HepG2 (cell line): ENCODE measurements around the gene DHH. TPM values are rescaled to one million over a fixed set of nuclear protein-coding genes. Genes with fewer than 3 reads are reported as not detected.
A peak's percentile ranks its signal among the peaks of the same experiment; 100 is the strongest.

ENCODE experiments used
- CHD2 ChIP-seq: IDR thresholded peaks from 2 replicates; pipeline ENCODE4 v1.6.1; 2011; ENCODE audit warnings: low read depth, low read length, improper control_type of control experiment
- DPF2 ChIP-seq: sonication (generic); formaldehyde crosslinking; IDR thresholded peaks from 2 replicates; pipeline ENCODE4 v1.4.0; 2020; ENCODE audit warnings: mild to moderate bottlenecking, low read depth, missing genetic modification reagents, borderline replicate concordance
- GTF2F1 ChIP-seq: fragments of 150-350 bp; IDR thresholded peaks from 2 replicates; pipeline ENCODE4 v1.6.1; 2014; ENCODE audit warnings: low read length
- ONECUT2 ChIP-seq: sonication (generic); formaldehyde crosslinking; IDR thresholded peaks from 2 replicates; pipeline ENCODE4 v1.4.0; 2020; ENCODE audit warnings: missing genetic modification reagents
- SMARCE1 ChIP-seq: fragments of 450-650 bp; IDR thresholded peaks from 2 replicates; pipeline ENCODE4 v1.6.1; 2017; ENCODE audit warnings: borderline replicate concordance
- SP4 ChIP-seq: sonication (generic); formaldehyde crosslinking; IDR thresholded peaks from 2 replicates; pipeline ENCODE4 v1.8.1; 2023; ENCODE audit warnings: mild to moderate bottlenecking, missing genetic modification reagents
- TSC22D2 ChIP-seq: sonication (generic); formaldehyde crosslinking; IDR thresholded peaks from 2 replicates; pipeline ENCODE4 v1.5.1; 2020; ENCODE audit warnings: missing genetic modification reagents, mild to moderate bottlenecking, borderline replicate concordance
- ZFP36L1 ChIP-seq: sonication (generic); formaldehyde crosslinking; IDR thresholded peaks from 2 replicates; pipeline ENCODE4 v1.8.0; 2022; ENCODE audit warnings: mild to moderate bottlenecking, missing genetic modification reagents, moderate library complexity
- ZFP41 ChIP-seq: sonication (generic); formaldehyde crosslinking; IDR thresholded peaks from 2 replicates; pipeline ENCODE4 v1.4.0; 2020; ENCODE audit warnings: mild to moderate bottlenecking, missing genetic modification reagents, borderline replicate concordance
- ZNF264 ChIP-seq: sonication (generic); formaldehyde crosslinking; IDR thresholded peaks from 2 replicates; pipeline ENCODE4 v1.4.0; 2020; ENCODE audit warnings: missing genetic modification reagents
- ZNF7 ChIP-seq: IDR thresholded peaks from 2 replicates; pipeline ENCODE4 v1.6.1; 2016; ENCODE audit warnings: missing biosample characterization, missing genetic modification reagents
- ZNF773 ChIP-seq: sonication (generic); formaldehyde crosslinking; IDR thresholded peaks from 2 replicates; pipeline ENCODE4 v1.4.0; 2020; ENCODE audit warnings: missing genetic modification reagents, borderline replicate concordance
- polyA plus RNA-seq, 8 experiments: library from polyadenylated mRNA; depleted of rRNA in 3 of 8; stranded (reverse) in 7 of 8; unstranded in 1 of 8; fragments of >200 nt; fragmentation: Illumina TruSeq in 4 of 8; extraction: Trizol in 4 of 8; gene quantifications; 2 replicates each; pipeline versions ENCODE4 v1.2.1 to v1.2.3, GENCODE V29; 2011 to 2016; ENCODE audit warnings: low read depth in 4 of 8, missing spikeins in 1 of 8, mixed read lengths in 1 of 8; ENCODE audit not compliant: insufficient read depth in 1 of 8
- total RNA-seq, 5 experiments: library from RNA; depleted of rRNA; stranded (reverse); fragments of >200 nt; fragmentation: Illumina TruSeq; extraction: Trizol; gene quantifications; 2 replicates each; pipeline ENCODE4 v1.2.3, GENCODE V29; 2016; ENCODE audit warnings: low read depth in 1 of 5
- TF ChIP-seq, protein P1 (sequence below): sonication (generic); formaldehyde crosslinking; IDR thresholded peaks from 2 replicates; pipeline ENCODE4 v1.5.1; 2020; ENCODE audit warnings: mild to moderate bottlenecking, missing genetic modification reagents, borderline replicate concordance
- TF ChIP-seq, protein P2 (sequence below): sonication (generic); formaldehyde crosslinking; IDR thresholded peaks from 2 replicates; pipeline ENCODE4 v1.4.0; 2020; ENCODE audit warnings: mild to moderate bottlenecking, missing genetic modification reagents
- TF ChIP-seq, protein P3 (sequence below): sonication (generic); formaldehyde crosslinking; IDR thresholded peaks from 2 replicates; pipeline ENCODE4 v1.5.0; 2020; ENCODE audit warnings: missing genetic modification reagents, mild to moderate bottlenecking, borderline replicate concordance
- TF ChIP-seq, protein P4 (sequence below): IDR thresholded peaks from 2 replicates; pipeline ENCODE4 v1.6.1; 2012; ENCODE audit warnings: low read depth, low read length, improper control_type of control experiment

The DHH gene
- total and polyA plus RNA-seq, 2 of the 13 experiments (the other 11 are each of a cell fraction or from before 2014, with no cell fraction given): not detected

DNA sequence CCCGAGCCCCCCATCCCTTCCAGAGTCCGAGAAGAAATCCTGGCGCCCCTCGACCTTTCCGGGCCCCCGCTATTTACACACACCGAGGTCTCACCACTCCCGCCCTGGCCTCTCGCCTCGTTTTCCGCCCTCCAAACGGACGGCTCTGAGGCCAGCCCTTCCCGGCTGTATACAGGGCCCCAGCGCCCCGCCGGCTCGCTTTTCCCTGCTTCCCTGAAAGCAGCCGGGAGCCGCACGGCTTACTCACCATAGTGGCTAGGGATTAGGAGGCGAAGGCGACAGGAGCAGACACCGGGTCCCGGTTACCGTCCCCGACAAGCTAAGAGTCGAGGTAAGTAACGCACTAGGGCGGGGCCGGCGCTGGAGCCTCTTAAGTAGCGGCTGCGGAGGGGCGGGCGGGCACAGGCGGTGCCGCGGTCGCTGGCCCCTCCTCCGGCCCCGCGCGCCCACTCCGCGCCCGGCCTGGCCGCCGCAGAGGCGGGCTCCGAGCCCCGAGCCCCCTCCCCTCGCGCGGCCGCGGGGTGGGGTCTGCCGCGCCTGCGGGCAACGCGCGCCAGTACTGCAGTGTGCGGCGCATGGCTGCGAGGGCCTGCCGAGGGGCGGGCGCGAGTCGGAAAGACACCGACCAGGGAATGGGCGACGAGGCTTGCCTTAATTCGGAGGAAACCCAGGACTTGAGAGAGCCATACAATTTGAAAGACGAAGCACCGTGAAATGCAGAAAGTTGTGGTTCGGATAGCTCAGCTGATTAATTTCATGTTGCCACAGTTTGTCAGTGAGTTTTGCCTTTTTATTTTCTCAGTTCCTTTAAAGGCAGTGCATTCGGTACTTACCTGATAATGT lies 36.7 kb upstream of the DHH start, which contains the start of gene TUBA1B (continued):
- TF ChIP-seq, protein P1, sequence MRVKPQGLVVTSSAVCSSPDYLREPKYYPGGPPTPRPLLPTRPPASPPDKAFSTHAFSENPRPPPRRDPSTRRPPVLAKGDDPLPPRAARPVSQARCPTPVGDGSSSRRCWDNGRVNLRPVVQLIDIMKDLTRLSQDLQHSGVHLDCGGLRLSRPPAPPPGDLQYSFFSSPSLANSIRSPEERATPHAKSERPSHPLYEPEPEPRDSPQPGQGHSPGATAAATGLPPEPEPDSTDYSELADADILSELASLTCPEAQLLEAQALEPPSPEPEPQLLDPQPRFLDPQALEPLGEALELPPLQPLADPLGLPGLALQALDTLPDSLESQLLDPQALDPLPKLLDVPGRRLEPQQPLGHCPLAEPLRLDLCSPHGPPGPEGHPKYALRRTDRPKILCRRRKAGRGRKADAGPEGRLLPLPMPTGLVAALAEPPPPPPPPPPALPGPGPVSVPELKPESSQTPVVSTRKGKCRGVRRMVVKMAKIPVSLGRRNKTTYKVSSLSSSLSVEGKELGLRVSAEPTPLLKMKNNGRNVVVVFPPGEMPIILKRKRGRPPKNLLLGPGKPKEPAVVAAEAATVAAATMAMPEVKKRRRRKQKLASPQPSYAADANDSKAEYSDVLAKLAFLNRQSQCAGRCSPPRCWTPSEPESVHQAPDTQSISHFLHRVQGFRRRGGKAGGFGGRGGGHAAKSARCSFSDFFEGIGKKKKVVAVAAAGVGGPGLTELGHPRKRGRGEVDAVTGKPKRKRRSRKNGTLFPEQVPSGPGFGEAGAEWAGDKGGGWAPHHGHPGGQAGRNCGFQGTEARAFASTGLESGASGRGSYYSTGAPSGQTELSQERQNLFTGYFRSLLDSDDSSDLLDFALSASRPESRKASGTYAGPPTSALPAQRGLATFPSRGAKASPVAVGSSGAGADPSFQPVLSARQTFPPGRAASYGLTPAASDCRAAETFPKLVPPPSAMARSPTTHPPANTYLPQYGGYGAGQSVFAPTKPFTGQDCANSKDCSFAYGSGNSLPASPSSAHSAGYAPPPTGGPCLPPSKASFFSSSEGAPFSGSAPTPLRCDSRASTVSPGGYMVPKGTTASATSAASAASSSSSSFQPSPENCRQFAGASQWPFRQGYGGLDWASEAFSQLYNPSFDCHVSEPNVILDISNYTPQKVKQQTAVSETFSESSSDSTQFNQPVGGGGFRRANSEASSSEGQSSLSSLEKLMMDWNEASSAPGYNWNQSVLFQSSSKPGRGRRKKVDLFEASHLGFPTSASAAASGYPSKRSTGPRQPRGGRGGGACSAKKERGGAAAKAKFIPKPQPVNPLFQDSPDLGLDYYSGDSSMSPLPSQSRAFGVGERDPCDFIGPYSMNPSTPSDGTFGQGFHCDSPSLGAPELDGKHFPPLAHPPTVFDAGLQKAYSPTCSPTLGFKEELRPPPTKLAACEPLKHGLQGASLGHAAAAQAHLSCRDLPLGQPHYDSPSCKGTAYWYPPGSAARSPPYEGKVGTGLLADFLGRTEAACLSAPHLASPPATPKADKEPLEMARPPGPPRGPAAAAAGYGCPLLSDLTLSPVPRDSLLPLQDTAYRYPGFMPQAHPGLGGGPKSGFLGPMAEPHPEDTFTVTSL (CRISPR knock-in tag): no peak
- TF ChIP-seq ONECUT2 (CRISPR knock-in tag): no peak
- TF ChIP-seq GTF2F1: no peak
- TF ChIP-seq, protein P2, sequence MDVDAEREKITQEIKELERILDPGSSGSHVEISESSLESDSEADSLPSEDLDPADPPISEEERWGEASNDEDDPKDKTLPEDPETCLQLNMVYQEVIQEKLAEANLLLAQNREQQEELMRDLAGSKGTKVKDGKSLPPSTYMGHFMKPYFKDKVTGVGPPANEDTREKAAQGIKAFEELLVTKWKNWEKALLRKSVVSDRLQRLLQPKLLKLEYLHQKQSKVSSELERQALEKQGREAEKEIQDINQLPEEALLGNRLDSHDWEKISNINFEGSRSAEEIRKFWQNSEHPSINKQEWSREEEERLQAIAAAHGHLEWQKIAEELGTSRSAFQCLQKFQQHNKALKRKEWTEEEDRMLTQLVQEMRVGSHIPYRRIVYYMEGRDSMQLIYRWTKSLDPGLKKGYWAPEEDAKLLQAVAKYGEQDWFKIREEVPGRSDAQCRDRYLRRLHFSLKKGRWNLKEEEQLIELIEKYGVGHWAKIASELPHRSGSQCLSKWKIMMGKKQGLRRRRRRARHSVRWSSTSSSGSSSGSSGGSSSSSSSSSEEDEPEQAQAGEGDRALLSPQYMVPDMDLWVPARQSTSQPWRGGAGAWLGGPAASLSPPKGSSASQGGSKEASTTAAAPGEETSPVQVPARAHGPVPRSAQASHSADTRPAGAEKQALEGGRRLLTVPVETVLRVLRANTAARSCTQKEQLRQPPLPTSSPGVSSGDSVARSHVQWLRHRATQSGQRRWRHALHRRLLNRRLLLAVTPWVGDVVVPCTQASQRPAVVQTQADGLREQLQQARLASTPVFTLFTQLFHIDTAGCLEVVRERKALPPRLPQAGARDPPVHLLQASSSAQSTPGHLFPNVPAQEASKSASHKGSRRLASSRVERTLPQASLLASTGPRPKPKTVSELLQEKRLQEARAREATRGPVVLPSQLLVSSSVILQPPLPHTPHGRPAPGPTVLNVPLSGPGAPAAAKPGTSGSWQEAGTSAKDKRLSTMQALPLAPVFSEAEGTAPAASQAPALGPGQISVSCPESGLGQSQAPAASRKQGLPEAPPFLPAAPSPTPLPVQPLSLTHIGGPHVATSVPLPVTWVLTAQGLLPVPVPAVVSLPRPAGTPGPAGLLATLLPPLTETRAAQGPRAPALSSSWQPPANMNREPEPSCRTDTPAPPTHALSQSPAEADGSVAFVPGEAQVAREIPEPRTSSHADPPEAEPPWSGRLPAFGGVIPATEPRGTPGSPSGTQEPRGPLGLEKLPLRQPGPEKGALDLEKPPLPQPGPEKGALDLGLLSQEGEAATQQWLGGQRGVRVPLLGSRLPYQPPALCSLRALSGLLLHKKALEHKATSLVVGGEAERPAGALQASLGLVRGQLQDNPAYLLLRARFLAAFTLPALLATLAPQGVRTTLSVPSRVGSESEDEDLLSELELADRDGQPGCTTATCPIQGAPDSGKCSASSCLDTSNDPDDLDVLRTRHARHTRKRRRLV (CRISPR knock-in tag): peak; percentile 30; the same call in 1 of the 2 replicates
- no peak for TF ChIP-seq ZNF264
- no peak for TF ChIP-seq ZFP41 (CRISPR knock-in tag)
- TF ChIP-seq CHD2: no peak
- TF ChIP-seq, protein P3, sequence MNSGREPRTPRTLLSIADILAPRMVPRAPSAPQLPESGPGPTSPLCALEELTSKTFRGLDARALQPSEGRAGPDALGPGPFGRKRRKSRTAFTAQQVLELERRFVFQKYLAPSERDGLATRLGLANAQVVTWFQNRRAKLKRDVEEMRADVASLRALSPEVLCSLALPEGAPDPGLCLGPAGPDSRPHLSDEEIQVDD: no peak; the same call in 1 of the 2 replicates
- no peak for TF ChIP-seq DPF2 (CRISPR knock-in tag)
- peak; percentile 79 for TF ChIP-seq SP4
- TF ChIP-seq ZNF773: no peak
- no peak for TF ChIP-seq SMARCE1
- TF ChIP-seq ZFP36L1: peak; percentile 27
- TF ChIP-seq ZNF7 (CRISPR knock-in tag): no peak
- TF ChIP-seq, protein P4, sequence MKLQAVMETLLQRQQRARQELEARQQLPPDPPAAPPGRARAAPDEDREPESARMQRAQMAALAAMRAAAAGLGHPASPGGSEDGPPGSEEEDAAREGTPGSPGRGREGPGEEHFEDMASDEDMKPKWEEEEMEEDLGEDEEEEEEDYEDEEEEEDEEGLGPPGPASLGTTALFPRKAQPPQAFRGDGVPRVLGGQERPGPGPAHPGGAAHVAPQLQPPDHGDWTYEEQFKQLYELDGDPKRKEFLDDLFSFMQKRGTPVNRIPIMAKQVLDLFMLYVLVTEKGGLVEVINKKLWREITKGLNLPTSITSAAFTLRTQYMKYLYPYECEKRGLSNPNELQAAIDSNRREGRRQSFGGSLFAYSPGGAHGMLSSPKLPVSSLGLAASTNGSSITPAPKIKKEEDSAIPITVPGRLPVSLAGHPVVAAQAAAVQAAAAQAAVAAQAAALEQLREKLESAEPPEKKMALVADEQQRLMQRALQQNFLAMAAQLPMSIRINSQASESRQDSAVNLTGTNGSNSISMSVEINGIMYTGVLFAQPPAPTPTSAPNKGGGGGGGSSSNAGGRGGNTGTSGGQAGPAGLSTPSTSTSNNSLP: no peak
- no peak for TF ChIP-seq TSC22D2
